ENCODE results near the gene CFAP119.
A peak's percentile ranks its signal among the peaks of the same experiment; 100 is the strongest.

The CFAP119 gene

GRCh38 chr16:30780549-30780948 lies 18.7 kb upstream of the CFAP119 start:
- DNase-seq: no peak

DNA sequence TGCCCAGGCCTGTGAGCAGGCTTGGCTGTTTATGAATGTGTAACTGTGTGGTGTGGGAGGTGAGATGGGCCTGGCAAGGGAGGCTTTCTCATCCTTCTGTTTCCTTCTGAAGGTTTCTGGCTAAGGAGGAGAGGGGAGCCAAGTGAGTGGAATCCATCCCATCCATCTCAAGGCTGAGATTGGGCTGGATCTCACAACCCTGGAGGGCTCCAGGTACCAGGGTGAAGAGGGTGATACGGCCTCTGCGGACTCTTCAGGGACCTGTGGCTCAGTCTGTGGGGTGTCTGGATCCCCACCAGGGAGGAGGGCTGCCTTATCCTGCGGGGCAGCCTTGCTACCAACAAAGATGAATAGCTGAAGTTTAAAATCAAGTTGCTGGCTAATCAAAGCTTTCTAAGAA lies 18.2 kb upstream of the CFAP119 start:
- no peak for DNase-seq

- DNase-seq: no peak
These were observed 17.7 kb upstream of the CFAP119 start for GRCh38 chr16:30779596-30779995.

DNA sequence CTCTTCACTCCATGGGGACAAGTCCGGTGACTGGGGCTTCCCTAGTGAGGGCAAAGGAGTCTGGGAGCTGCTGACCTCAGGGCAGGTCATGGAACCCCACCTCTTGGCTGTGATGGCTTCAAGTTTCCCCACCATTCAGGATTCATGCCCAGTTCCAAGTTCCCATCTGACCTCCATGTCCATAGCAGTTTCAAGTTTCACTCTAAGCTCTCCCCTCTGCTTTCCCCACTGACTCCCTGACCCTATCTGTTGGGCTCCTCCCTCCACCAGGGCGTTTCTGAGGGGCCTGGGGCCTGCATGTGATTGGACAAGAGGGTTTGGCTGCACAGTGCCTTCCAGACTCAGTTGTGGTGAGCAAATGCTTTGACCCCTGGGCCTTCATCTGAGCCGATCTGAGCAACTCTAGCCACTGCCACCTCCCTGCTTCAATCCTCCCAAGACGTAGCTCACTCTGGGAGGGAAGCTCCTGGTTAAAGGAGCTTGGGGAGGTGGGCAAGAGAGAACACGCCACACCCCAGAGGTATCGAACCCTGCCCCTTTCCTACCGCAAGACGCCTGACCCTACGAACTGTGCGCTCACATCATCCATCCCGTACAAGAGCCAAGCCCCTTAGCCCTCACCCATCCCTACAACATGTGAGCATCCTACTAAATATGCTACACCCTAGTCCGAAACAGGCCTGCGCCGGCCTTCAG lies 16.8 kb upstream of the CFAP119 start:
- DNase-seq: no peak

GRCh38 chr16:30777591-30778297 lies 15.9 kb upstream of the CFAP119 start:
- DNase-seq: no peak

- peak; percentile 33 for DNase-seq
These were observed 13.7 kb upstream of the CFAP119 start for GRCh38 chr16:30775392-30776188.

- DNase-seq: no peak
These were observed 13.2 kb upstream of the CFAP119 start for GRCh38 chr16:30775131-30775391.

GRCh38 chr16:30774367-30775130 lies 12.7 kb upstream of the CFAP119 start:
- DNase-seq: no peak

DNA sequence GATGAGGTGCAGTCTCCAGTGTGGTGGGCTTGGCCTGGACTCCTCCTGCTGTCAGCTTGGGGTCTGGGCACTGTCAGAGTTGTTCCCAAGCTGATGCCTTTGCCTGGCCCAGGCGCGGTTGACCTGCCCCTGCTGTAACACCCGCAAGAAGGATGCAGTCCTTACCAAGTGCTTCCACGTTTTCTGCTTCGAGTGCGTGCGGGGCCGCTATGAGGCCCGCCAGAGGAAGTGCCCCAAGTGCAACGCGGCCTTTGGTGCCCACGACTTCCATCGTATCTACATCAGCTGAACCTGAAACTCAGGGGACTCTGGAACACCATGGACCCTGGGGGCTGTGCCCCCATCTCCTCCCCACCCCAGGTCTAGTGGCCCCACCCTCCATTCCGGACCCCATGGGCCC lies 12.0 kb upstream of the CFAP119 start:
- no peak for DNase-seq

DNA sequence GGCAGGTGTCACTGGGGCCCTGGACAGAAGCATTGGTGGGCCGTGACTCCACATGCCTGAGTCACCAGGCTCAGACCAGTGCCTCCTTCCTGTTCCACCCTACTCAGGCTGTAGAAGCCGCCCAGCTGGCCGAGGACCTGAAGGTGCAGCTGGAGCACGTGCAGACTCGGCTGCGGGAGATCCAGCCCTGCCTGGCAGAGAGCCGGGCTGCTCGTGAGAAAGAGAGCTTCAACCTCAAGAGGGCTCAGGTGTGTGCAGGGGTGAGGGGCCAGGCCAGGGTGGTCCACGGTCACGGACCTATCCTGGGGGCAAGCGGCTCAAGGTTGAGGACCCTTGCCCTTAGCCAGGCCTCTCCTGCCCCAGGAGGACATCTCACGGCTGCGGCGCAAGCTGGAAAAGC lies 9.9 kb upstream of the CFAP119 start:
- DNase-seq: no peak

- no peak for DNase-seq
These were observed 7.7 kb upstream of the CFAP119 start for GRCh38 chr16:30769379-30770089.

DNA sequence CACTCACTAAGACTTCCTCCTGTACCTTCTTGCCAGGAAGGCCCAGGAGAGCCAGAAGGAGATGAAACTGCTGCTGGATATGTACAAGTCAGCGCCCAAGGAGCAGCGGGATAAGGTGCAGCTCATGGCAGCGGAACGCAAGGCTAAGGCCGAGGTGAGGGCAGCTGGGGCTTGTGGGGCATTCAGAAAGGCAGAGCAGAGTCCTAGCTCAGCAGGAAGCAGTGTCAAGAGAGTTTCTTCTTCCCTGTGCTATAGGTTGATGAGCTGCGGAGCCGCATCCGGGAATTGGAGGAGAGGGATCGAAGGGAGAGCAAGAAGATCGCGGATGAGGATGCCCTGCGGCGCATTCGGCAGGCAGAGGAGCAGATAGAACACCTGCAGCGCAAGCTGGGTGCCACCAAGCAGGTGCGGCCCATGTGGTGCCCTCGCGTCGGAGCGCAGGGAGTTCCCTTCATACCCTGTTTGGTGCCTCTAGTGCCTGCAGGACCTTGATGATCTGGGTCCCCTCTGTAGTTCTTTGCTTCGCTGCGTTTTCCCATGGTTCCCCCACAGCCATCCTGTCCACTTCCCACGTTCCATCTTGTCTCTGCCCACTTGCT lies 6.8 kb upstream of the CFAP119 start:
- DNase-seq: no peak

DNA sequence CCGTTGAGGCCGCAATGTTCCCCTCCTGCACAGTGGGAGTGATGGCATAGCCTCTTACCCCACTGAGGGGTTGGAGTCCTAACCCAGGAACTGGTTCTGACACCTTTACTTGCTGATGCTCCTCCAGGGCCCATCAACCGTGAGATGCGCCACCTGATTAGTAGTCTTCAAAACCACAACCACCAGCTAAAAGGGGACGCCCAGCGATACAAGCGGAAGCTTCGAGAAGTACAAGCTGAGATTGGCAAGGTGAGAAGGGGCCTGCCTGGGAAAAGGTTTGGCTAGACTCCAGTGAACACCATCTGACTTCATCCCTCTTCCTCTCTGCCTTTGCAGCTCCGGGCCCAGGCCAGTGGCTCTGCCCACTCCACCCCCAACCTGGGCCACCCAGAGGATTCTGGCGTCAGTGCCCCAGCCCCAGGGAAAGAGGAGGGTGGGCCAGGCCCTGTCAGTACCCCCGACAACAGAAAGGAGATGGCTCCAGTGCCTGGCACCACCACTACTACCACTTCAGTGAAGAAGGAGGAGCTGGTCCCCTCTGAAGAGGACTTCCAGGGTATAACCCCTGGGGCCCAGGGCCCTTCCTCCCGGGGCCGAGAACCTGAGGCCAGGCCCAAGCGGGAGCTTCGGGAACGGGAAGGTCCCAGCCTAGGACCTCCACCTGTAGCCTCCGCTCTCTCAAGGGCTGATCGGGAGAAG lies 6.1 kb upstream of the CFAP119 start:
- DNase-seq: no peak

DNA sequence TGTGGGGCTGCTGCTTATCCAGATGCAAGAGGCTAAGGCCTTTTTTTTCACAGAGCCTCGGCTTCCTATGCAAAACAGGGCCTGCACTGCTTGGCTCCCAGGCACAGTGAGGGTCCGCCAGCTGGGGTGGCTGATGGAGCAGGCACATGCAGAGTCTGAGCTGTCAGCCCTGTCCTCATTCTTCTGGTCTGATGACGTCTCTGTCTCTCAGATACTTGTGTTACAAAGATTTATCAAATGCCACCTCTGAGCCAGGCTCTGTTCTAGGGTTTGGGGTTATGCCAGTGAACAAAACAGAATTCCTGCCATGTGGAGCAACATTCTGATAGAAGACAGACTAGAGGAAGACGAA lies 5.0 kb upstream of the CFAP119 start:
- DNase-seq: no peak

DNA sequence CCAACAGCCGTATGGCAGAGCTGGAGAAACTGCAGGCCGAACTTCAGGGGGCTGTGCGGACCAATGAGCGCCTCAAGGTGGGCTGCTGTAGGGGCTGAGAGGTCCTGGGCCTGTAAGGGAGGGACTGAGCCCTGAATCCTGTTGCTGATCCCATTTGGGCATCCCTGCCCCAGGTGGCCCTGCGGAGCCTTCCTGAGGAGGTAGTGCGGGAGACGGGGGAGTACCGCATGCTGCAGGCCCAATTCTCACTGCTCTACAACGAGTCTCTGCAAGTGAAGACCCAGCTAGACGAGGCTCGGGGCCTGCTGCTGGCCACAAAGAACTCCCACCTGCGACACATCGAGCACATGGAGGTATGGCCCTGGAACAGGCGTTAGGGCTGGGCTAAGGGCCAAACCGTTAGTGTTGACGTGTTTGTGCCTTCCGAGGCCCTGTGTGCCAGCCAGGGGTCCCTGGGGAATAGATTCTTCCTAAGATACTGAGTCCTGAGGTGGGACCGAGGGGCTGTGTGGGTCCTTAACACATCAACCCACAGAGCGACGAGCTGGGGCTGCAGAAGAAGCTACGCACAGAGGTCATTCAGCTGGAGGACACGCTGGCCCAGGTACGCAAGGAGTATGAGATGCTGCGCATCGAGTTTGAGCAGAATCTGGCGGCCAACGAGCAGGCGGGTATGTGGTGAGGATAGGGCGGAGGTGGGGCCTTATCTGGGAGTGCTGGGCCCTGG lies 4.5 kb upstream of the CFAP119 start:
- DNase-seq: no peak

DNA sequence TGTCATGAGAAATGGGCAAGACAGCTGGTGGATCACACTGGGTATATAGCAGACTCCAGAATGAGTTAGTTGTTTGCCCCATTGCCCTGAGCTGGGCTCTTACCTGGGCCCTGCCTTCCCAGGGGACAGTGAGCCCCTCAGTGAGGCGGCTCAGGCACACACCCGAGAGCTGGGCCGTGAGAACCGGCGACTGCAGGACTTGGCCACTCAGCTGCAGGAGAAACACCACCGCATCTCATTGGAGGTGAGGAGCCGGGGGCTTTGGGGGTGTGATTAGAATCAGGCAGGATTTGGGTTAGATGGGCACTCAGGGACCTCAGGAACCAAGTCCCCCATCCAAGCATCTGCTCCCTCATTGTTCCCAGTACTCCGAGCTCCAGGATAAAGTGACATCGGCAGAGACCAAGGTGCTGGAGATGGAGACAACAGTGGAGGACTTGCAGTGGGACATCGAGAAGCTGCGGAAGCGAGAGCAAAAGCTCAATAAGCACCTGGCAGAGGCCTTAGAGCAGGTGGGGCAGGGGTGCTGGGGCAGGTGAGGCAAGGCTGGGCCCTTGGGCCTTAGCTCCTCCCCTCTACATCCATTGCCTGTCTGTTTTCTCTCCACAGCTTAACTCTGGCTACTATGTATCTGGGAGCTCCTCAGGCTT lies 3.1 kb upstream of the CFAP119 start:
- DNase-seq: no peak

DNA sequence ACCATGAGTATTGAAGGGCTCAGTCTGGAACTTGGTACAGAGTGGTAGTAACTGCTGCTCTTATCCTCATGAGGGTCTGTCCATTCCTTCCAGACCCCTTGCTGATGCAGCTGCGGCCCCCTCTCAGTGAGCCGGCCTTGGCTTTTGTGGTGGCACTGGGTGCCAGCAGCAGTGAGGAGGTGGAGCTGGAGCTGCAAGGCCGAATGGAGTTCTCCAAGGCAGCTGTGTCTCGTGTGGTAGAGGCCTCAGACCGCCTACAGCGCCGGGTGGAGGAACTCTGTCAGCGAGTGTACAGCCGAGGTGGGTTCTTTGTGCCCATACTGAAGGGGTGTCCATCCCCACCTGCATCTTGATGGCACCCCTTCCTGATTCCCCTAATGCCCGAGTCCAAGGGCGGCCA lies 2.2 kb upstream of the CFAP119 start:
- DNase-seq: no peak

- DNase-seq: no peak
These were observed 1.3 kb upstream of the CFAP119 start for GRCh38 chr16:30762991-30763725.

DNA sequence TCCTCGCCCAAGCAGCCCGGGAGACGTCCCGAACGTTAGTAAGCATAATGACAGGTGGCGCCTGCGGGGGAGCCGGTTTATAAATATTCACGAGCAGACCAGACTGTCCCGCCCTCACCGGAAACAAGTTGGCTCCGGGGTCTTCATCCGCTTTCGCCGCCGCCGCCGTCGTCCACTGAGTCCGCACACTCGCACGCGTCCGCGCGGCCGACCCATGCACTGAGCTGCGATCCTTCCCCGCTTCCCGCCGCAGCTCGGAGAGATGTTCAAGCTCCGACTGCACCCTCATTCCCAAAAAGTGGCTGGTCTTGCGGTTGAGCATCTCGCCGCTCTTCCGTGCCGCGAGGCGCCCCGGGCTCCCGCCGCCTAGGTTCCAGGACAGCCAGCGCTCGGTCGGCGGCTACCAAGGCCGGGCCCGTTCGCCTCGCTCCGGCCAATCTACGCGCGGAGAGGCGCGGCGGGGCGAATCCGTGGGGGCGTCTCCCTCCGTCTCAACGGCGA lies 385 bp downstream of the CFAP119 start:
- peak; percentile 61 for DNase-seq
